ENCODE measurements around the gene CPZ.

The CPZ gene

GRCh38 chr4:8641256-8641655 is 48.7 kb downstream of the CPZ start:
- Histone ChIP-seq H4K20me1 (ENCODE audit: insufficient read depth, low read length) (no peaks in the 10 kb centered on the region), H3K9me2 (ENCODE audit: low read depth, low read length) (no peaks in the 10 kb centered on the region), H2AFZ (ENCODE audit: low read length) (no peak overlapping the region)

GRCh38 chr4:8641931-8642650 is 49.5 kb downstream of the CPZ start:
- Histone ChIP-seq H3K9me3 (ENCODE audit: low read length) (no peaks in the 10 kb centered on the region), H3K36me3 (ENCODE audit: insufficient read depth, low read length) (no peaks in the 10 kb centered on the region), H3K79me2 (ENCODE audit: insufficient read depth, low read length) (no peaks in the 10 kb centered on the region), H3K4me2 (ENCODE audit: low read length) (no peak overlapping the region), H2AFZ (ENCODE audit: low read length) (no peak overlapping the region), H3K4me3 (ENCODE audit: low read depth, low read length, poor library complexity, severe bottlenecking) (no peak overlapping the region), H3F3A (ENCODE audit: insufficient read depth, low read length) (no peaks in the 10 kb centered on the region), H4K20me1 (ENCODE audit: insufficient read depth, low read length) (no peaks in the 10 kb centered on the region), H3K9me2 (ENCODE audit: low read depth, low read length) (no peaks in the 10 kb centered on the region), H3K27me3 (ENCODE audit: insufficient read depth, low read length) (no peaks in the 10 kb centered on the region), H3K4me1 (ENCODE audit: insufficient read depth, low read length, severe bottlenecking) (no peaks in the 10 kb centered on the region), H3K27ac (ENCODE audit: low read depth, low read length, poor library complexity, severe bottlenecking) (no peak overlapping the region), H3K9ac (ENCODE audit: low read length) (no peak overlapping the region)
- TF ChIP-seq, protein P1, sequence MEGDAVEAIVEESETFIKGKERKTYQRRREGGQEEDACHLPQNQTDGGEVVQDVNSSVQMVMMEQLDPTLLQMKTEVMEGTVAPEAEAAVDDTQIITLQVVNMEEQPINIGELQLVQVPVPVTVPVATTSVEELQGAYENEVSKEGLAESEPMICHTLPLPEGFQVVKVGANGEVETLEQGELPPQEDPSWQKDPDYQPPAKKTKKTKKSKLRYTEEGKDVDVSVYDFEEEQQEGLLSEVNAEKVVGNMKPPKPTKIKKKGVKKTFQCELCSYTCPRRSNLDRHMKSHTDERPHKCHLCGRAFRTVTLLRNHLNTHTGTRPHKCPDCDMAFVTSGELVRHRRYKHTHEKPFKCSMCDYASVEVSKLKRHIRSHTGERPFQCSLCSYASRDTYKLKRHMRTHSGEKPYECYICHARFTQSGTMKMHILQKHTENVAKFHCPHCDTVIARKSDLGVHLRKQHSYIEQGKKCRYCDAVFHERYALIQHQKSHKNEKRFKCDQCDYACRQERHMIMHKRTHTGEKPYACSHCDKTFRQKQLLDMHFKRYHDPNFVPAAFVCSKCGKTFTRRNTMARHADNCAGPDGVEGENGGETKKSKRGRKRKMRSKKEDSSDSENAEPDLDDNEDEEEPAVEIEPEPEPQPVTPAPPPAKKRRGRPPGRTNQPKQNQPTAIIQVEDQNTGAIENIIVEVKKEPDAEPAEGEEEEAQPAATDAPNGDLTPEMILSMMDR (IDR thresholded peaks at IDR 0.05; ENCODE audit: low read length), result no peak
- no peak for TF ChIP-seq EZH2 (IDR thresholded peaks at IDR 0.05; ENCODE audit: borderline replicate concordance, low read length)

More at GRCh38 chr4:8641256-8641655, 48.7 kb downstream of the CPZ start:
- Histone ChIP-seq H3K4me2 (ENCODE audit: low read length) (no peak overlapping the region), H3K9me3 (ENCODE audit: low read length) (no peaks in the 10 kb centered on the region), H3K27me3 (ENCODE audit: insufficient read depth, low read length) (no peaks in the 10 kb centered on the region), H3F3A (ENCODE audit: insufficient read depth, low read length) (no peaks in the 10 kb centered on the region), H3K4me3 (ENCODE audit: low read depth, low read length, poor library complexity, severe bottlenecking) (no peak overlapping the region), H3K79me2 (ENCODE audit: insufficient read depth, low read length) (no peaks in the 10 kb centered on the region), H3K9ac (ENCODE audit: low read length) (no peak overlapping the region), H3K4me1 (ENCODE audit: insufficient read depth, low read length, severe bottlenecking) (no peaks in the 10 kb centered on the region), H3K27ac (ENCODE audit: low read depth, low read length, poor library complexity, severe bottlenecking) (no peak overlapping the region), H3K36me3 (ENCODE audit: insufficient read depth, low read length) (no peaks in the 10 kb centered on the region)
- TF ChIP-seq EZH2 (IDR thresholded peaks at IDR 0.05; ENCODE audit: borderline replicate concordance, low read length), result no peak
- TF ChIP-seq, protein P1 (IDR thresholded peaks at IDR 0.05; ENCODE audit: low read length), result no peak

GRCh38 chr4:8642651-8643321 is 50.2 kb downstream of the CPZ start:
- Histone ChIP-seq H3K9ac (ENCODE audit: low read length) (no peak overlapping the region), H4K20me1 (ENCODE audit: insufficient read depth, low read length) (no peaks in the 10 kb centered on the region), H3K9me2 (ENCODE audit: low read depth, low read length) (no peaks in the 10 kb centered on the region), H3K79me2 (ENCODE audit: insufficient read depth, low read length) (no peaks in the 10 kb centered on the region), H2AFZ (ENCODE audit: low read length) (no peak overlapping the region), H3F3A (ENCODE audit: insufficient read depth, low read length) (no peaks in the 10 kb centered on the region), H3K4me2 (ENCODE audit: low read length) (no peak overlapping the region), H3K9me3 (ENCODE audit: low read length) (no peaks in the 10 kb centered on the region), H3K4me1 (ENCODE audit: insufficient read depth, low read length, severe bottlenecking) (no peaks in the 10 kb centered on the region), H3K36me3 (ENCODE audit: insufficient read depth, low read length) (no peaks in the 10 kb centered on the region), H3K4me3 (ENCODE audit: low read depth, low read length, poor library complexity, severe bottlenecking) (no peak overlapping the region), H3K27me3 (ENCODE audit: insufficient read depth, low read length) (no peaks in the 10 kb centered on the region), H3K27ac (ENCODE audit: low read depth, low read length, poor library complexity, severe bottlenecking) (no peak overlapping the region)
- TF ChIP-seq EZH2 (IDR thresholded peaks at IDR 0.05; ENCODE audit: borderline replicate concordance, low read length), result no peak
- TF ChIP-seq, protein P1 (IDR thresholded peaks at IDR 0.05; ENCODE audit: low read length), result no peak

Data from OCI-LY1 (cell line).